GM04503 (cell line): ENCODE data around the gene AS3MT.
A peak's percentile ranks its signal among the peaks of the same experiment; 100 is the strongest.

Experiments
- DNase-seq: peaks from one replicate; pipeline ENCODE4 v3.0.0-alpha.2; 2012; ENCODE audit warnings: low read depth

The AS3MT gene

GRCh38 chr10:102856758-102857424 lies 12.4 kb upstream of the AS3MT start:
- DNase-seq: no peak

DNA sequence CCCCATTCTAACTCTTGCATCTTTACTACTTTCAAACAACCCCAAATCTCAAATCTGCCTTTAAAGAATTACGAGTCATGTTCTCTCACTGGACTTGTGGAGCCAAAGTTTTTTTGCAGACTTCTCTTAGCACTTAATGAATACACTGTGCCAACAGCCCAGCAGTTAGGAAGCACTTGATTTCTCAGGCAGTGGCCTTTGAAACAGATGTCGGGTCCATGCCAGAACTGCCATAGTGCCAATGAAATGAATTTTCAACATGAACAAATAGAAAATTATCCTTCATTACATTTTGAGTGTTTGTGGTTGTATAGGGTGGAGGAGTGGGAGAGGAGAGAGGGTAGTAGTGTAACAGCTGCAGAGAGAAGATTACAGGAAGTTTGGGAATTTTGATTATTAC lies 9.4 kb upstream of the AS3MT start:
- DNase-seq: no peak

- DNase-seq: no peak
Measured at GRCh38 chr10:102863660-102864059, 5.6 kb upstream of the AS3MT start.

- DNase-seq: no peak
Measured at GRCh38 chr10:102865620-102866019, 3.6 kb upstream of the AS3MT start.

DNA sequence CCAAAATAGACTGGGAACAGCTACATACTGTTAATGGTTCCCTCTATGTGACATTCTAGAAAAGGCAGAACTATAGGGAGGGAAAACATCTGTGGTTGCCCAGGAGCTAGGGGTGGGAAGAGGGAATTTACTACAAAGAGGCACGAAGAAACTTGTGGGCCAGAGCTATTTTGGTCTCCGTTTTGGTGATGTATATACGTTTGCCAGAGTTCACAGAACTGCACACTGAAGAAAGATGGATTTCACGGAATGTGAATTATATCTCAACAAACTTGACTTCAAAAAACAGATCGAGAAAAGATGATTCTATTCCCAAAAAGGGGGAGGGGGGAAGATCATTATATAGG lies 386 bp upstream of the AS3MT start:
- DNase-seq: no peak

DNA sequence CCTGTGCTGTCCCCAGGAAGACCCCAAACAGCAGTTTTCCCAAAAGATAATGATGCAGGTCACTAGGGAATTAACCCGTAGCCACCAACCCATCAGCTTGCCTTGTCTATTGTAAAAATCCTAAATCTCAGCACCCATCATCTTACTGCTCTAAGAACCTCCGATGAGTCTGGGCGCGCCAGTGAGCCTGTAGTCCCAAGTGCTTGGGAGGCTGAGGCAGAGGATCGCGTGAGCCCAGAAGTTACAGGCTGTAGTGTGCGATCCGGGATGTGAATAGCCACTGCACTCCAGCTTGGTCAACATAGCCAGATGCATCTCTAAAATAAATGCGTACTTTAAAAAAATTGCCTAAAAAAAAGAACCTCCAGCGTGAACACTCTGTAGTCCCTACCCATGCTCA lies 951 bp downstream of the AS3MT start:
- no peak for DNase-seq

DNA sequence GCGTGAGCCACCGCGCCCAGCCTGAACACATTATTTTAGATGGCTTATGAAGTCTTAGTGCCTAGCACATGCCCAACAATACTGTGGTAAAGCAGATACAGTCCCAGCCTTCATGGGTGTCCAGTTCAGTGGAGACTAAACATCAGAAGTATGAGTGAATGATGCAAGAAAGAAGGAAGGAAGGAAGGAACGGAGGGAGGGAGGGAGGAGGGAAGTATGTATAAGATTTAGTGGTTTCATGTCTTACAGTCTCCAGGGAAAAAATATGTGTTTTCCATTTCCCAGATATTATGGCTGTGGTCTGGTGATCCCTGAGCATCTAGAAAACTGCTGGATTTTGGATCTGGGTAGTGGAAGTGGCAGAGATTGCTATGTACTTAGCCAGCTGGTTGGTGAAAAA lies 2.9 kb downstream of the AS3MT start:
- DNase-seq: no peak

GRCh38 chr10:102876747-102877153 lies 7.5 kb downstream of the AS3MT start:
- DNase-seq: no peak

GRCh38 chr10:102878629-102879028 lies 9.4 kb downstream of the AS3MT start:
- no peak for DNase-seq

GRCh38 chr10:102880256-102880655 lies 11.0 kb downstream of the AS3MT start:
- no peak for DNase-seq

GRCh38 chr10:102888048-102888447 lies 18.8 kb downstream of the AS3MT start:
- no peak for DNase-seq

- no peak for DNase-seq
Measured at GRCh38 chr10:102894466-102895213, 25.4 kb downstream of the AS3MT start.

DNA sequence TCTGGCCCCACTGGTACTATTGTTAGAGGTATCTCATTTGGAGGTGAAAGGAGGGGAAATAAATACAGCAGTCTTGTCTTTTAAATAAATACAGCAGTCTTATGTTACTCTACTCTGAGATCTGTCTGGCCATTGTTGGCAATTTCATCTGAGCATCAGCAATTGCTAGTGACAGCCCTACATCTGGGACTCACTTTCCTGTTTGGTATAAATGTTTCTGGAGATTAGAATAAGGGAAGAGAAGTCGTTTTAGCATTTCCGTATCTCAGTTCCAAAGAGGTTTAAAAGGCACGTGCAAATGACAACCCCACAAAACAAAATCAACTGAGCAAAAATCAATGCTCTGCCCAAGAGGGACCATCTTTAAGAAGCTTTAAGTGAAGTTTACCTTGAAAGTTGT lies 30.7 kb downstream of the AS3MT start:
- DNase-seq: no peak

- DNase-seq: no peak
Measured at GRCh38 chr10:102904346-102904745, 35.1 kb downstream of the AS3MT start.

- no peak for DNase-seq
Measured at GRCh38 chr10:102906507-102906906, 37.2 kb downstream of the AS3MT start.

DNA sequence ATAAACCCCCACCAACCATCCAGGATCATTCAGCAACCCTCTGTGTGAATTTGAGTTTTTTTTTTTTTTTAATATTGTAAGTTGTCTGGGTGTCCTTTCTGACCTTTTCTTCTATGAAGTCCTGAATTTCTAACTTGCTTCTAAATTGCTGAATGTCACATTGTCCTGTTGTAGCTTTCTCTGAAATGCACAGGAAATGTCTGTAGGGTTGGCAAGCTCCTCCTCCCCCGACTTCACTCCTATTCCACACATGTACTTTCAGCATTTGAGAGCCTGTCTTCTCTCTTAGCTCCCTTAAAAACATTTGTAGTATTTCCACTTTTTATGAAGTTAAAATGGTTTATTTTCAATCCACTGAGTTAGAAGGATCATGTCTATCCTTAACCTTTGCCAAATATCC lies 45.5 kb downstream of the AS3MT start:
- DNase-seq: no peak

GRCh38 chr10:102916173-102916572 lies 46.9 kb downstream of the AS3MT start:
- no peak for DNase-seq

DNA sequence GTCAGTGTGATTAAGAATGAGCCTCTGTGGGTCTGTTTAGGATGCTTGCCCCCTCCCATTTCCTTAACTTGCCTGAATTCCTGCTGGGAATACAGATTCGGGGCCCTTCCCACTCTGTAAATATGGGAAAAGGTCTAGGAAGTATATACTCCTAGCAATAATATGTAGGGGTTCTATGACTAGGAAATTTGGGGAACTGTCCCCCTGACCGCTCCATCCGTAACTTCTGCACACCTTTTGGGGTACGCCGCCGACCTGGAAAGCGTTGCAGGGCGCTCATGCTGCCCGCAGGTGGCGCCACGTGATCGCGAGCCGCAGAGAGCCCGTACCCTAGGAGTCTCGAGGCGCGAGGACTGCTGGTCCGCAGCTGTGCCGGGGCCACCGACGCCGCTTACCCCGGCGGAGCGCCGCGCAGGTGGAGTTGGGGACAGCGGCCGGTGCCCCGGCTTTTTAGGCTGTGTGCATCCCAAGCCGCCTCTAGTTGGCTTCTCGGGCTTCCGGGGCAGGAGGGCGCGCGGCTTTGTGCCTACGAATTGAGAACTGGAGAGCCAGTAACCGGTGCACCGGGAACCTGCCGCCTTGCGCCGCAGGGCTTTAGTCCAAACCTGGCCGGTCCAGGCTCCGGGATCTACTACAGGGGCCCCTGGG lies 48.2 kb downstream of the AS3MT start:
- no peak for DNase-seq

DNA sequence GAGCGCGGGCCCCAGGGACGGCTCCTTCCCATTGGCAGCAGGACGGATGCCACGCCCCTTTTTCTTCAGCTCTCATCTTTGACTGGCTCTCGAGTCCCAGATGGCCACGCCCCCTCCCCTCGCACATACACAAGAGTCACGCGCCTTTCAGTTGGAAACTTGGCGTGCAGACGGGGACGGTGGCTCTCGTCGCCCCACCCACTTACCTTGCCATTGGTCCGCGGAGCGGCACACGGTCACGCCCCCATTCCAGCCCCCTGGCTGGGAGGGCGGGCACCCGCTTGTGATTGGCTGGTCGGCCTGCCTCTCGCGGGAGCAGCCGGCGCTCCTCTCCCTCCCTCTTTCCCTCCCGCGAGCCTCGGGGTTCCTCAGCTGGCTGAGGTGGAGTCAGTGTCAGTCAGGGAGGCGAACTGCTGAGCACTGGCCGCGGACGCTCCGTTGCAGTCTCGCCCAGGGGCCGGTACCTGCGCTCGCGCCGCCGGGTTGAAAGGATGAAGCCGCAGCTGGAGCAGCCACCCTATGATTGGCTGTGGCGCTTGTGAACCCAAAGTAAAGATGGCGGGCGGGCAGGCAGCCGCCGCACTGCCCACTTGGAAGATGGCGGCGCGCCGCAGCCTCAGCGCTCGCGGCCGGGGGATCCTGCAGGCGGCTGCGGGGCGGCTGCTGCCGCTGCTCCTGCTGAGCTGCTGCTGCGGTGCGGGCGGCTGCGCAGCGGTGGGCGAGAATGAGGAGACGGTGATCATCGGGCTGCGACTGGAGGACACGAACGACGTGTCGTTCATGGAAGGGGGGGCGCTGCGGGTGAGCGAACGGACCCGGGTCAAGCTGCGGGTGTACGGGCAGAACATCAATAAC lies 48.9 kb downstream of the AS3MT start, which contains the start of gene CNNM2:
TSS of gene CNNM2 (plus strand) at position 333 of the 855 bp plus-strand sequence. CDS start at position 520, 187 bp downstream.
- peak; percentile 96 for DNase-seq

GRCh38 chr10:102918817-102919245 lies 49.6 kb downstream of the AS3MT start:
- DNase-seq: no peak

DNA sequence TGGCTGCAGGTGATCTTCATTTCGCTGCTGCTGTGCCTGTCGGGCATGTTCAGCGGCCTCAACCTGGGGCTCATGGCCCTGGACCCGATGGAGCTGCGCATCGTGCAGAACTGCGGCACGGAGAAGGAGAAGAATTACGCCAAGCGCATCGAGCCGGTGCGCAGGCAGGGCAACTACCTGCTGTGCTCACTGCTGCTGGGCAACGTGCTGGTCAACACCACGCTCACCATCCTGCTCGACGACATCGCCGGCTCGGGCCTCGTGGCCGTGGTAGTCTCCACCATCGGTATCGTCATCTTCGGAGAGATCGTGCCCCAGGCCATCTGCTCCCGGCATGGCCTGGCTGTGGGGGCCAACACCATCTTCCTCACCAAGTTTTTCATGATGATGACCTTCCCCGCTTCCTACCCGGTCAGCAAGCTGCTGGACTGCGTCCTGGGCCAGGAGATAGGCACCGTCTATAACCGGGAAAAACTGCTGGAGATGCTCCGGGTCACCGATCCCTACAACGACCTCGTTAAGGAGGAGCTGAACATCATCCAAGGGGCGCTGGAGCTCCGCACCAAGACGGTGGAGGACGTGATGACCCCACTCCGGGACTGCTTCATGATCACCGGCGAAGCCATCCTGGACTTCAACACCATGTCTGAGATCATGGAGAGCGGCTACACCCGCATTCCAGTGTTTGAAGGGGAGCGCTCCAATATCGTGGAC lies 50.1 kb downstream of the AS3MT start:
- DNase-seq: no peak
